Caco-2 (cell line): Measurements from ENCODE around the gene DDX6. TPM values are rescaled to one million over a fixed set of nuclear protein-coding genes. Genes with fewer than 3 reads are reported as not detected.

Experiments used
- BruUV-seq: library from RNA; stranded (reverse); fragments of 400-500 nt; replicated peaks from 2 replicates; lab custom pipeline; 2021; lab: Mats Ljungman, UMichigan
- CTCF ChIA-PET: fragments of 300-600 bp; sonication (Branson Sonifier 250); formaldehyde crosslinking; loops from one replicate; lab custom pipeline; 2022; ENCODE audit warnings: antibody characterized with exemption; lab: Charles Lee
- POLR2A ChIA-PET: fragments of 300-600 bp; sonication (Branson Sonifier 250); formaldehyde crosslinking; loops from one replicate; lab custom pipeline; 2022; ENCODE audit warnings: antibody characterized with exemption; lab: Charles Lee
- DNase-seq, 2 experiments: peaks; one replicate each; pipeline versions ENCODE4 v3.0.0 to v3.0.0-alpha.2; 2020 to 2022
- H3K27me3 ChIP-seq: replicated peaks from 2 replicates; pipeline ENCODE4 v1.6.0; 2011; ENCODE audit warnings: low read length; ENCODE audit not compliant: control insufficient read depth, insufficient read depth
- H3K36me3 ChIP-seq: 2 replicates; pipeline ENCODE4 v1.5.1; 2011; ENCODE audit warnings: low read length; ENCODE audit not compliant: control insufficient read depth, insufficient read depth
- H3K4me1 ChIP-seq: fragments of 250-450 bp; sonication (Bioruptor Pico); 2 replicates; pipeline ENCODE4 v1.5.1; 2020; ENCODE audit warnings: mild to moderate bottlenecking
- H3K4me3 ChIP-seq: 2 replicates; pipeline ENCODE4 v1.5.1; 2011; ENCODE audit warnings: low read depth, mild to moderate bottlenecking, control low read depth, low read length
- H3K9me3 ChIP-seq: fragments of 250-450 bp; sonication (Bioruptor Pico); 2 replicates; pipeline ENCODE4 v1.5.1; 2020; ENCODE audit warnings: mild to moderate bottlenecking, moderate library complexity
- H3K27ac Mint-ChIP-seq: one replicate; pipeline ENCODE4 v1.8.0; 2022; ENCODE audit warnings: mixed read lengths; ENCODE audit not compliant: unreplicated experiment
- H3K27me3 Mint-ChIP-seq: one replicate; pipeline ENCODE4 v1.8.0; 2022; ENCODE audit warnings: mixed read lengths; ENCODE audit not compliant: insufficient read depth, unreplicated experiment
- H3K36me3 Mint-ChIP-seq: one replicate; pipeline ENCODE4 v1.8.0; 2022; ENCODE audit warnings: mild to moderate bottlenecking, mixed read lengths; ENCODE audit not compliant: insufficient read depth, unreplicated experiment
- H3K4me1 Mint-ChIP-seq: one replicate; pipeline ENCODE4 v1.8.0; 2022; ENCODE audit warnings: low read depth, mixed read lengths; ENCODE audit not compliant: unreplicated experiment
- H3K4me3 Mint-ChIP-seq: one replicate; pipeline ENCODE4 v1.8.0; 2022; ENCODE audit warnings: mild to moderate bottlenecking, moderate library complexity, mixed read lengths; ENCODE audit not compliant: unreplicated experiment
- H3K9me3 Mint-ChIP-seq: one replicate; pipeline ENCODE4 v1.8.0; 2022; ENCODE audit warnings: mixed read lengths; ENCODE audit not compliant: unreplicated experiment
- intact Hi-C: fragments of 100-400 bp; cut with micrococcal nuclease; formaldehyde crosslinking; loops from one replicate; pipeline ENCODE4 v1.10.0; 2022; ENCODE audit not compliant: unreplicated experiment
- total RNA-seq: library from RNA; stranded (reverse); gene quantifications from 2 replicates; pipeline ENCODE4 v1.2.3, GENCODE V29; 2022
- TF ChIP-seq, protein P1 (sequence below), 2 experiments: fragments of 200-600 bp in 1 of 2; IDR thresholded peaks; 1 replicate in 1 of 2; 2 replicates in 1 of 2; pipeline versions ENCODE4 v1.5.1 to v1.8.0; 2011 to 2022; ENCODE audit warnings: antibody characterized with exemption in 1 of 2, control low read depth in 1 of 2, inconsistent platforms in 1 of 2, low read depth in 1 of 2, low read length in 1 of 2, mild to moderate bottlenecking in 1 of 2, moderate library complexity in 1 of 2; ENCODE audit not compliant: insufficient read depth in 1 of 2, severe bottlenecking in 1 of 2, unreplicated experiment in 1 of 2

The DDX6 gene
- total RNA-seq, 1 experiment from 2014 or later: 131 TPM

DNA sequence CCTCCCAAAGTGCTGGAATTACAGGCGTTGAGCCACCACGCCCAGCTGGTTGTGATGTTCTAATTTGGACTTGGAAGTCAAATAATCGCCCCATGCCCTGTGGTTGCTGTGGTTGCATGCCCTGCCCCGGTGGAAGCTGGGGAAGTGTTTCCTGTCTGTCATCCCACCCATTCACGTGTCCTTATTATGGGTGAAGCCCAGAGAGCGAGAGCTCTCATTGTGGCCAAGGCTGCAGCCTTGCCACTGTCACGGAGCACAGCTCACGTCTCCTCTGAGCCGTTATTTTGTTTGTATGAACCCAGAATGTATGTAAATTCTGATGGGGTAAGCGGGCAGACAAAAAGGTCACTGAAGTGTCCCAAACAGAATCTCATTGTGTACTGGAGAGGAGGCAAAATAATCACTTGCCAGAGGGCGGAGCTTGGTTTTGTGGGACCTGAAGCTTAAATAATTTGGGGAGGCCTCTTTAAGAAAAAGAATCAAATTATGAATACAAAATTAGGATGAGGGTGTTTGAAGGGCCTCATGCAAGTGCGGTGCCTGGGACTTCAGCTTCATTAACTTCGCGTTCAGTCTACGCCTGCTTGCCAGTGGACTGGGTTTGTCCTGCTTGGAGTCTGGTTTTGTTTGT is 85.7 kb downstream of the DDX6 start:
- H3K9me3 ChIP-seq: peaks cover 8% of the 10 kb centered on the region; the same call in 1 of the 2 replicates
- no peaks in the 10 kb centered on the region for H3K27me3 Mint-ChIP-seq
- no peak overlapping the region for H3K27ac Mint-ChIP-seq
- H3K4me3 ChIP-seq: no peak overlapping the region
- DNase-seq: no peak
- no peaks in the 10 kb centered on the region for H3K36me3 Mint-ChIP-seq
- H3K9me3 Mint-ChIP-seq: peaks cover 5% of the 10 kb centered on the region
- H3K36me3 ChIP-seq: no peaks in the 10 kb centered on the region
- TF ChIP-seq, protein P1, sequence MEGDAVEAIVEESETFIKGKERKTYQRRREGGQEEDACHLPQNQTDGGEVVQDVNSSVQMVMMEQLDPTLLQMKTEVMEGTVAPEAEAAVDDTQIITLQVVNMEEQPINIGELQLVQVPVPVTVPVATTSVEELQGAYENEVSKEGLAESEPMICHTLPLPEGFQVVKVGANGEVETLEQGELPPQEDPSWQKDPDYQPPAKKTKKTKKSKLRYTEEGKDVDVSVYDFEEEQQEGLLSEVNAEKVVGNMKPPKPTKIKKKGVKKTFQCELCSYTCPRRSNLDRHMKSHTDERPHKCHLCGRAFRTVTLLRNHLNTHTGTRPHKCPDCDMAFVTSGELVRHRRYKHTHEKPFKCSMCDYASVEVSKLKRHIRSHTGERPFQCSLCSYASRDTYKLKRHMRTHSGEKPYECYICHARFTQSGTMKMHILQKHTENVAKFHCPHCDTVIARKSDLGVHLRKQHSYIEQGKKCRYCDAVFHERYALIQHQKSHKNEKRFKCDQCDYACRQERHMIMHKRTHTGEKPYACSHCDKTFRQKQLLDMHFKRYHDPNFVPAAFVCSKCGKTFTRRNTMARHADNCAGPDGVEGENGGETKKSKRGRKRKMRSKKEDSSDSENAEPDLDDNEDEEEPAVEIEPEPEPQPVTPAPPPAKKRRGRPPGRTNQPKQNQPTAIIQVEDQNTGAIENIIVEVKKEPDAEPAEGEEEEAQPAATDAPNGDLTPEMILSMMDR (IDR thresholded peaks at IDR 0.05; ENCODE audit: insufficient read depth in 1 of 2, low read depth in 1 of 2, low read length in 1 of 2, severe bottlenecking in 1 of 2, unreplicated experiment in 1 of 2): no peak
- H3K4me3 Mint-ChIP-seq: no peak overlapping the region
- intact Hi-C loops: no loop called here
- no peaks in the 10 kb centered on the region for H3K27me3 ChIP-seq
- ChIA-PET POLR2A (no interaction called here), CTCF (interaction anchor here (0.6 kb wide), 1 partner anchor 54 kb away, joined by 3 read pairs; no protein-coding TSS in a partner anchor)
- H3K4me1 ChIP-seq: peaks cover 5% of the 10 kb centered on the region; the same call in 1 of the 2 replicates
- no TSS peak for BruUV-seq
- H3K4me1 Mint-ChIP-seq: no peaks in the 10 kb centered on the region

- Histone ChIP-seq H3K4me3 (no peak overlapping the region), H3K4me1 (peaks cover 5% of the 10 kb centered on the region; the same call in 1 of the 2 replicates), H3K27me3 (no peaks in the 10 kb centered on the region), H3K36me3 (no peaks in the 10 kb centered on the region), H3K9me3 (peaks cover 9% of the 10 kb centered on the region; the same call in 1 of the 2 replicates)
- H3K36me3 Mint-ChIP-seq: no peaks in the 10 kb centered on the region
- H3K27me3 Mint-ChIP-seq: no peaks in the 10 kb centered on the region
- ChIA-PET POLR2A (no interaction called here), CTCF (no interaction called here)
- H3K4me1 Mint-ChIP-seq: no peaks in the 10 kb centered on the region
- intact Hi-C loops: no loop called here
- no TSS peak for BruUV-seq
- H3K4me3 Mint-ChIP-seq: no peak overlapping the region
- peaks cover 17% of the 10 kb centered on the region for H3K9me3 Mint-ChIP-seq
- H3K27ac Mint-ChIP-seq: no peak overlapping the region
- TF ChIP-seq, protein P1 (IDR thresholded peaks at IDR 0.05; ENCODE audit: insufficient read depth in 1 of 2, low read depth in 1 of 2, low read length in 1 of 2, severe bottlenecking in 1 of 2, unreplicated experiment in 1 of 2): no peak
- DNase-seq: peak in 1 of 2 experiments; percentile 23
These were observed 87.3 kb downstream of the DDX6 start for GRCh38 chr11:118703563-118704106.

- Mint-ChIP-seq H3K27ac (no peak overlapping the region), H3K4me1 (no peaks in the 10 kb centered on the region), H3K9me3 (peaks cover 17% of the 10 kb centered on the region), H3K27me3 (no peaks in the 10 kb centered on the region), H3K4me3 (no peak overlapping the region), H3K36me3 (no peaks in the 10 kb centered on the region)
- intact Hi-C loops: no loop called here
- Histone ChIP-seq H3K9me3 (peaks cover 9% of the 10 kb centered on the region; the same call in 1 of the 2 replicates), H3K27me3 (no peaks in the 10 kb centered on the region), H3K4me3 (no peak overlapping the region), H3K4me1 (no peaks in the 10 kb centered on the region), H3K36me3 (no peaks in the 10 kb centered on the region)
- POLR2A ChIA-PET: interaction anchor here (0.6 kb wide), 1 partner anchor 91 kb away, joined by 4 read pairs; the partner anchor contains the start of gene DDX6
- BruUV-seq: no TSS peak
- no peak for DNase-seq
- TF ChIP-seq, protein P1 (IDR thresholded peaks at IDR 0.05; ENCODE audit: insufficient read depth in 1 of 2, low read depth in 1 of 2, low read length in 1 of 2, severe bottlenecking in 1 of 2, unreplicated experiment in 1 of 2): no peak
- CTCF ChIA-PET: no interaction called here
These were observed 91.3 kb downstream of the DDX6 start for GRCh38 chr11:118699506-118700220.
